Panc1 (cell line): ENCODE results near the gene INO80D. TPM values are rescaled to one million over a fixed set of nuclear protein-coding genes. Genes with fewer than 3 reads are reported as not detected.

Source experiments
- ATAC-seq: fragments of 200-7000 bp; cut with Tn5 transposase; 2 replicates; pipeline ENCODE4 v1.9.1; 2020; ENCODE audit warnings: mild to moderate bottlenecking, moderate library complexity
- BruUV-seq: library from RNA; stranded (reverse); fragments of 400-500 nt; replicated peaks from 2 replicates; lab custom pipeline; 2021; lab: Mats Ljungman, UMichigan
- CTCF ChIA-PET: fragments of 300-600 bp; sonication (Branson Sonifier 250); formaldehyde crosslinking; loops from one replicate; lab custom pipeline; 2022; ENCODE audit warnings: antibody characterized with exemption; lab: Charles Lee
- POLR2A ChIA-PET: fragments of 300-600 bp; sonication (Branson Sonifier 250); formaldehyde crosslinking; loops from one replicate; lab custom pipeline; 2022; ENCODE audit warnings: antibody characterized with exemption; lab: Charles Lee
- DNase-seq: peaks from one replicate; pipeline ENCODE4 v3.0.0-alpha.2; 2010; ENCODE audit warnings: low read depth, low spot score
- H3K27ac ChIP-seq: 2 replicates; pipeline ENCODE4 v1.5.1; 2011; ENCODE audit warnings: mild to moderate bottlenecking, low read length, inconsistent platforms
- H3K27me3 ChIP-seq: fragments of 200-500 bp; sonication (Bioruptor generic); 2 replicates; pipeline ENCODE4 v1.6.0; 2014; ENCODE audit warnings: low read length, inconsistent platforms; ENCODE audit not compliant: control insufficient read depth, insufficient read depth
- H3K36me3 ChIP-seq: fragments of 200-500 bp; sonication (Bioruptor generic); 2 replicates; pipeline ENCODE4 v1.5.1; 2014; ENCODE audit warnings: inconsistent platforms, mild to moderate bottlenecking, low read length, moderate library complexity; ENCODE audit not compliant: control insufficient read depth, insufficient read depth
- H3K4me1 ChIP-seq: 2 replicates; pipeline ENCODE4 v1.5.1; 2011; ENCODE audit warnings: inconsistent platforms, mild to moderate bottlenecking, low read length, moderate library complexity; ENCODE audit not compliant: control insufficient read depth, insufficient read depth
- H3K4me3 ChIP-seq, 2 experiments: 2 replicates each; pipeline ENCODE4 v1.5.1; 2011 to 2012; ENCODE audit warnings: low read depth in 2 of 2, low read length in 2 of 2, mild to moderate bottlenecking in 2 of 2, inconsistent platforms in 1 of 2, moderate library complexity in 1 of 2
- H3K9me3 ChIP-seq: fragments of 200-500 bp; sonication (Bioruptor generic); 2 replicates; pipeline ENCODE4 v1.5.1; 2014; ENCODE audit warnings: low read depth, mild to moderate bottlenecking, inconsistent platforms, low read length, moderate library complexity; ENCODE audit not compliant: control insufficient read depth, insufficient read depth
- POLR2AphosphoS5 ChIP-seq: IDR thresholded peaks from 2 replicates; pipeline ENCODE4 v1.6.1; 2012; ENCODE audit warnings: mild to moderate bottlenecking, low read depth, low read length, moderate library complexity
- SIN3A ChIP-seq: IDR thresholded peaks from 2 replicates; pipeline ENCODE4 v1.6.1; 2012; ENCODE audit warnings: low read depth, mild to moderate bottlenecking, low read length, moderate library complexity, borderline replicate concordance; ENCODE audit not compliant: insufficient read depth
- TCF7L2 ChIP-seq: IDR thresholded peaks from 2 replicates; pipeline ENCODE4 v1.6.1; 2011; ENCODE audit warnings: mild to moderate bottlenecking, low read depth, low read length, inconsistent platforms
- in situ Hi-C: cut with HindIII; loops from 2 replicates; pipeline ENCODE4 v1.10.0; 2016; ENCODE audit warnings: low sequenced_read_pairs, low pct_unique_long_range_greater_than_20kb
- intact Hi-C: fragments of 100-400 bp; cut with micrococcal nuclease; formaldehyde crosslinking; loops from one replicate; pipeline ENCODE4 v1.10.0; 2022; ENCODE audit not compliant: unreplicated experiment
- total RNA-seq: library from RNA; stranded (reverse); gene quantifications from one replicate; pipeline ENCODE4 v1.2.1, GENCODE V29; 2021; ENCODE audit not compliant: unreplicated experiment
- TF ChIP-seq, protein P1 (sequence below), 2 experiments: IDR thresholded peaks; 2 replicates each; pipeline ENCODE4 v1.6.1; 2011 to 2012; ENCODE audit warnings: low read depth in 2 of 2, control low read depth in 1 of 2, low read length in 1 of 2, mild to moderate bottlenecking in 1 of 2, moderate library complexity in 1 of 2; ENCODE audit not compliant: insufficient read depth in 1 of 2
- TF ChIP-seq, protein P2 (sequence below): fragments of 450-650 bp; IDR thresholded peaks from 2 replicates; pipeline ENCODE4 v1.5.1; 2017; ENCODE audit warnings: mild to moderate bottlenecking

The INO80D gene
- total RNA-seq, 1 experiment from 2014 or later: 17.9 TPM

GRCh38 chr2:206084870-206085741, 868 bp downstream of the INO80D start:
- no TSS peak for BruUV-seq
- Histone ChIP-seq H3K27ac (peak overlapping the region; percentile 94), H3K4me1 (peaks cover 17% of the 10 kb centered on the region; the same call in 1 of the 2 replicates), H3K27me3 (no peaks in the 10 kb centered on the region), H3K9me3 (no peaks in the 10 kb centered on the region), H3K4me3 (peak overlapping the region; percentile 78 to 88), H3K36me3 (peaks cover 2% of the 10 kb centered on the region; the same call in 1 of the 2 replicates)
- DNase-seq (no peak), ATAC-seq (peak; percentile 69)
- intact Hi-C loops: no loop called here
- POLR2A ChIA-PET: interaction anchor here (0.7 kb wide), 1 partner anchor 725 kb away, joined by 3 read pairs; no protein-coding TSS in a partner anchor
- in situ Hi-C loops: no loop called here
- CTCF ChIA-PET: no interaction called here
- TF ChIP-seq, protein P1, sequence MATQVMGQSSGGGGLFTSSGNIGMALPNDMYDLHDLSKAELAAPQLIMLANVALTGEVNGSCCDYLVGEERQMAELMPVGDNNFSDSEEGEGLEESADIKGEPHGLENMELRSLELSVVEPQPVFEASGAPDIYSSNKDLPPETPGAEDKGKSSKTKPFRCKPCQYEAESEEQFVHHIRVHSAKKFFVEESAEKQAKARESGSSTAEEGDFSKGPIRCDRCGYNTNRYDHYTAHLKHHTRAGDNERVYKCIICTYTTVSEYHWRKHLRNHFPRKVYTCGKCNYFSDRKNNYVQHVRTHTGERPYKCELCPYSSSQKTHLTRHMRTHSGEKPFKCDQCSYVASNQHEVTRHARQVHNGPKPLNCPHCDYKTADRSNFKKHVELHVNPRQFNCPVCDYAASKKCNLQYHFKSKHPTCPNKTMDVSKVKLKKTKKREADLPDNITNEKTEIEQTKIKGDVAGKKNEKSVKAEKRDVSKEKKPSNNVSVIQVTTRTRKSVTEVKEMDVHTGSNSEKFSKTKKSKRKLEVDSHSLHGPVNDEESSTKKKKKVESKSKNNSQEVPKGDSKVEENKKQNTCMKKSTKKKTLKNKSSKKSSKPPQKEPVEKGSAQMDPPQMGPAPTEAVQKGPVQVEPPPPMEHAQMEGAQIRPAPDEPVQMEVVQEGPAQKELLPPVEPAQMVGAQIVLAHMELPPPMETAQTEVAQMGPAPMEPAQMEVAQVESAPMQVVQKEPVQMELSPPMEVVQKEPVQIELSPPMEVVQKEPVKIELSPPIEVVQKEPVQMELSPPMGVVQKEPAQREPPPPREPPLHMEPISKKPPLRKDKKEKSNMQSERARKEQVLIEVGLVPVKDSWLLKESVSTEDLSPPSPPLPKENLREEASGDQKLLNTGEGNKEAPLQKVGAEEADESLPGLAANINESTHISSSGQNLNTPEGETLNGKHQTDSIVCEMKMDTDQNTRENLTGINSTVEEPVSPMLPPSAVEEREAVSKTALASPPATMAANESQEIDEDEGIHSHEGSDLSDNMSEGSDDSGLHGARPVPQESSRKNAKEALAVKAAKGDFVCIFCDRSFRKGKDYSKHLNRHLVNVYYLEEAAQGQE (IDR thresholded peaks at IDR 0.05; ENCODE audit: insufficient read depth in 1 of 2, low read depth in 2 of 2, low read length in 1 of 2): no peak
- TF ChIP-seq TCF7L2 (no peak), SIN3A (no peak), POLR2AphosphoS5 (no peak)
- TF ChIP-seq, protein P2, sequence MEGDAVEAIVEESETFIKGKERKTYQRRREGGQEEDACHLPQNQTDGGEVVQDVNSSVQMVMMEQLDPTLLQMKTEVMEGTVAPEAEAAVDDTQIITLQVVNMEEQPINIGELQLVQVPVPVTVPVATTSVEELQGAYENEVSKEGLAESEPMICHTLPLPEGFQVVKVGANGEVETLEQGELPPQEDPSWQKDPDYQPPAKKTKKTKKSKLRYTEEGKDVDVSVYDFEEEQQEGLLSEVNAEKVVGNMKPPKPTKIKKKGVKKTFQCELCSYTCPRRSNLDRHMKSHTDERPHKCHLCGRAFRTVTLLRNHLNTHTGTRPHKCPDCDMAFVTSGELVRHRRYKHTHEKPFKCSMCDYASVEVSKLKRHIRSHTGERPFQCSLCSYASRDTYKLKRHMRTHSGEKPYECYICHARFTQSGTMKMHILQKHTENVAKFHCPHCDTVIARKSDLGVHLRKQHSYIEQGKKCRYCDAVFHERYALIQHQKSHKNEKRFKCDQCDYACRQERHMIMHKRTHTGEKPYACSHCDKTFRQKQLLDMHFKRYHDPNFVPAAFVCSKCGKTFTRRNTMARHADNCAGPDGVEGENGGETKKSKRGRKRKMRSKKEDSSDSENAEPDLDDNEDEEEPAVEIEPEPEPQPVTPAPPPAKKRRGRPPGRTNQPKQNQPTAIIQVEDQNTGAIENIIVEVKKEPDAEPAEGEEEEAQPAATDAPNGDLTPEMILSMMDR: no peak

GRCh38 chr2:206084439-206084869, 1.5 kb downstream of the INO80D start:
- 0 out of 2 replicates have a peak, but pooled peaks have one; percentile 45 for TF ChIP-seq SIN3A
- TF ChIP-seq, protein P1 (IDR thresholded peaks at IDR 0.05; ENCODE audit: insufficient read depth in 1 of 2, low read depth in 2 of 2, low read length in 1 of 2): no peak
- intact Hi-C loops: no loop called here
- peak; percentile 62 for DNase-seq
- Histone ChIP-seq H3K9me3 (no peaks in the 10 kb centered on the region), H3K27ac (peak overlapping the region; percentile 94), H3K4me1 (peaks cover 17% of the 10 kb centered on the region; the same call in 1 of the 2 replicates), H3K4me3 (peak overlapping the region; percentile 78 to 88), H3K27me3 (no peaks in the 10 kb centered on the region), H3K36me3 (peaks cover 2% of the 10 kb centered on the region; the same call in 1 of the 2 replicates)
- ChIA-PET POLR2A (interaction anchor here (0.7 kb wide), 1 partner anchor 724 kb away, joined by 3 read pairs; no protein-coding TSS in a partner anchor), CTCF (no interaction called here)
- peak; percentile 75 for ATAC-seq
- in situ Hi-C loops: no loop called here
- BruUV-seq: no TSS peak
